ENCODE measurements around the gene SMG9. TPM values are rescaled to one million over a fixed set of nuclear protein-coding genes. Genes with fewer than 3 reads are reported as not detected.
A peak's percentile ranks its signal among the peaks of the same experiment; 100 is the strongest.

Gene SMG9
- total and polyA plus RNA-seq, 4 donors: 23.5 to 55.9 (median 29.6) TPM

DNA sequence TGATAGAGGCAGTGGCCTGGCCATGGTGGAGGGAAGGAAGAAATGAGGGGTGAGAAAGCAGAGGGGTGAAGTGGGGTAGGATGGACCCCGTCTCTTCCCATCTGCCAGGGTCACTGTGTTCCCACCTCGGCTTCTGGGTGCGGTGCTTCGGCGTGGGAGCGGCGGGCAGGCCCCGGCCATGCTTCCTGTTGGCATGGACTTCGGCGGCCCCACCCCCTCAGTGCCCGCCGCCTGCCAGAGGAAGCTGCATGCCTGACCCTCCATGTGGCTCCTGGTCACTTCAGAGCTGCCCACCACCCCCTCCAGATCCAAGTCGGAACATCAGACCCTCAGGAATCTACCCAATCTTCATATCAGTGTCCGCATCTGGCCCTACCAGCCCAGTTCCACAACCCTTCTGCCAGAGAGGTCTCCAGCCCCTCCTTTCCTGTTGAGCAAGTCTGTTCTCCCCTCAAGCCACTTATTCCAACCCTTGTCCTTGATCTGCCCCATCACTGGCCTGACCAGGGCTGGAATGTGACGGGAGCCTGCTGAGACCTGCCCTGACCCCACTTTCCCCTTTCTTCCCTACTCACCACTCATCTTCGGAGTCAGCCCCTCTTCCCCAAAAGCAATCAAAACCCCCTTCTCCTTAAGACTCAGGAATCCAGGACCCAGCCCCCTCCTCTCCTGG lies 24.5 kb upstream of the SMG9 start:
- DNase-seq: no peak
- H3K4me3 ChIP-seq: no peak overlapping the region
- H3K36me3 ChIP-seq (ENCODE audit: control insufficient read depth in 4 of 4, insufficient read depth in 4 of 4, low read length in 4 of 4): no peaks in the 10 kb centered on the region
- ATAC-seq (ENCODE audit: insufficient read depth, low FRiP score): no peak
- H3K9ac ChIP-seq (ENCODE audit: insufficient read depth in 1 of 2, low read length in 2 of 2): no peak overlapping the region
- H3K4me1 ChIP-seq (ENCODE audit: control insufficient read depth in 5 of 5, insufficient read depth in 5 of 5, low read length in 5 of 5): peaks cover 0 to 18% (median 10%) of the 10 kb centered on the region in 5 donors
- peaks cover 0 to 4% (median 0%) of the 10 kb centered on the region in 3 donors for H3K27me3 ChIP-seq (ENCODE audit: control insufficient read depth in 3 of 3, insufficient read depth in 3 of 3, low read length in 2 of 3)
- H3K27ac ChIP-seq (ENCODE audit: low read depth in 1 of 2, low read length in 1 of 2): peak overlapping the region in 1 of 2 donors; percentile 20
- peaks cover 0 to 3% (median 0%) of the 10 kb centered on the region in 4 donors for H3K9me3 ChIP-seq (ENCODE audit: control insufficient read depth in 4 of 4, insufficient read depth in 3 of 4, low read length in 3 of 4)
- WGBS, 2 donors: 16 to 38% methylated on average over 16 of the region's 16 CpGs
- TF ChIP-seq CTCF (IDR thresholded peaks at IDR 0.05; ENCODE audit: control extremely low read depth, extremely low read depth): no peak

- Histone ChIP-seq H3K9ac (ENCODE audit: insufficient read depth in 1 of 2, low read length in 2 of 2) (no peak overlapping the region), H3K27ac (ENCODE audit: low read depth in 1 of 2, low read length in 1 of 2) (no peak overlapping the region), H3K9me3 (ENCODE audit: control insufficient read depth in 4 of 4, insufficient read depth in 3 of 4, low read length in 3 of 4) (peaks cover 0 to 3% (median 0%) of the 10 kb centered on the region in 4 donors), H3K27me3 (ENCODE audit: control insufficient read depth in 3 of 3, insufficient read depth in 3 of 3, low read length in 2 of 3) (peaks cover 0 to 4% (median 0%) of the 10 kb centered on the region in 3 donors), H3K4me1 (ENCODE audit: control insufficient read depth in 5 of 5, insufficient read depth in 5 of 5, low read length in 5 of 5) (peaks cover 0 to 21% (median 10%) of the 10 kb centered on the region in 5 donors), H3K4me3 (no peak overlapping the region), H3K36me3 (ENCODE audit: control insufficient read depth in 4 of 4, insufficient read depth in 4 of 4, low read length in 4 of 4) (no peaks in the 10 kb centered on the region)
- 53 to 79% methylated on average over 1 of the region's 1 CpG for WGBS, 2 donors
- DNase-seq (no peak), ATAC-seq (ENCODE audit: insufficient read depth, low FRiP score) (no peak)
- TF ChIP-seq CTCF (IDR thresholded peaks at IDR 0.05; ENCODE audit: control extremely low read depth, extremely low read depth): no peak
Observed at GRCh38 chr19:43778651-43779050, 23.9 kb upstream of the SMG9 start.

DNA sequence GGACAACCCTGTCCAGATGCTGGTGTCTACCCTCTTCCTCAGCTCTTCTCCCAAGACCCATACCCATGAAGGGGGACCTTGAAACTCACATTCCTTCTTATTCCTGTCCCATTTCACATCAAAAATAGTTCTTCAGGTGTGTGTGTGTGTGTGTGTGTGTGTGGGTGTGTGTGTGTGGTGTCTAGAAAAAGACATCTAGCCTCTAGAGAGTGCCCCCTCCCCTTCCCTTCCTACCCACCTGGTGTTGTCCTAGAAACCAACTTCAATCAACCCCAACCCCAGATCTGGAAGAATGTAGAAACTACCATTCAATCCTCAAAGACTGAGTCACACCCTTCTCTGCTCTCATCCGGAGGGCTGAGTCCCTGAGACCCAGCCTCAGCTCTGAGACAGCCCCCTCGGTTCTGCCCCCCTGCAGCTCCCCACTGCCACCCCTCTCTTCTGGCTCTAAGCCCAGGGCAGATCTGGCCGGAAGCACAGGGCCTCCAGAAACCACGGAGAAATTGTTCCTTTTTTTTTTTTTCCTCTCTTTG lies 22.5 kb upstream of the SMG9 start:
- Histone ChIP-seq H3K27ac (ENCODE audit: low read depth in 1 of 2, low read length in 1 of 2) (no peak overlapping the region), H3K9me3 (ENCODE audit: control insufficient read depth in 4 of 4, insufficient read depth in 3 of 4, low read length in 3 of 4) (peaks cover 0 to 3% (median 0%) of the 10 kb centered on the region in 4 donors), H3K4me3 (no peak overlapping the region), H3K4me1 (ENCODE audit: control insufficient read depth in 5 of 5, insufficient read depth in 5 of 5, low read length in 5 of 5) (peaks cover 0 to 21% (median 10%) of the 10 kb centered on the region in 5 donors), H3K27me3 (ENCODE audit: control insufficient read depth in 3 of 3, insufficient read depth in 3 of 3, low read length in 2 of 3) (peaks cover 0 to 4% (median 0%) of the 10 kb centered on the region in 3 donors), H3K36me3 (ENCODE audit: control insufficient read depth in 4 of 4, insufficient read depth in 4 of 4, low read length in 4 of 4) (no peaks in the 10 kb centered on the region), H3K9ac (ENCODE audit: insufficient read depth in 1 of 2, low read length in 2 of 2) (no peak overlapping the region)
- ATAC-seq (ENCODE audit: insufficient read depth, low FRiP score): no peak
- WGBS, 2 donors: 0 to 6% methylated on average over 4 of the region's 4 CpGs
- TF ChIP-seq CTCF (IDR thresholded peaks at IDR 0.05; ENCODE audit: control extremely low read depth, extremely low read depth): no peak
- peak; percentile 43 to 68 (median 68) for DNase-seq
